Measurements from ENCODE around the gene COL23A1.

GRCh38 chr5:178509491-178510057 lies 80.6 kb downstream of the COL23A1 start:
- TF ChIP-seq POLR2A (IDR thresholded peaks at IDR 0.05; ENCODE audit: low read depth) (no peak), CTCF (IDR thresholded peaks at IDR 0.05) (no peak)
